Erythroblast (primary cell): ENCODE measurements around the gene MKKS.

Experiments used
- GATA1 ChIP-seq: IDR thresholded peaks from 2 replicates; pipeline ENCODE4 v1.6.1; 2011; ENCODE audit warnings: low read depth, mild to moderate bottlenecking, control low read depth, low read length, moderate library complexity
- POLR2A ChIP-seq: IDR thresholded peaks from 2 replicates; pipeline ENCODE4 v1.6.1; 2011; ENCODE audit warnings: mild to moderate bottlenecking, low read length

- no peak for TF ChIP-seq POLR2A
- no peak for TF ChIP-seq GATA1
Measured at GRCh38 chr20:10438217-10438616, 4.2 kb upstream of the MKKS start.
